GM12878 (cell line): ENCODE measurements around the gene BMAL1. TPM values are rescaled to one million over a fixed set of nuclear protein-coding genes. Genes with fewer than 3 reads are reported as not detected.

Experiments
- ATAC-seq: fragments of 200-7000 bp; cut with Tn5 transposase; 3 replicates; pipeline ENCODE4 v1.9.1; 2020; ENCODE audit warnings: mild to moderate bottlenecking, moderate library complexity
- BruUV-seq: library from RNA; stranded (reverse); fragments of 400-500 nt; replicated peaks from 2 replicates; lab custom pipeline; 2021; lab: Mats Ljungman, UMichigan
- CTCF ChIA-PET: fragments of 300-600 bp; sonication (Branson Sonifier 250); formaldehyde crosslinking; extraction: SDS; loops from one replicate; lab custom pipeline; 2021; ENCODE audit warnings: inconsistent platforms; lab: Yijun Ruan, JAX
- POLR2A ChIA-PET: fragments of 350-600 bp; formaldehyde crosslinking; extraction: SDS; loops from one replicate; lab custom pipeline; 2021; ENCODE audit warnings: inconsistent platforms; lab: Charles Lee
- RAD21 ChIA-PET: fragments of 300-600 bp; sonication (Branson Sonifier 250); formaldehyde crosslinking; loops from one replicate; lab custom pipeline; 2023; ENCODE audit warnings: antibody characterized with exemption; ENCODE audit not compliant: unreplicated experiment; lab: Charles Lee
- SMC1A ChIA-PET: fragments of 300-600 bp; sonication (Branson Sonifier 250); formaldehyde crosslinking; loops from one replicate; lab custom pipeline; 2023; ENCODE audit not compliant: unreplicated experiment, uncharacterized antibody; lab: Charles Lee
- DNase-seq: peaks from one replicate; pipeline ENCODE4 v3.0.0-alpha.2; 2011; ENCODE audit warnings: low read depth, low spot score
- FAIRE-seq: peaks from 3 replicates; lab custom pipeline; 2011; peaks lifted over from hg19 to GRCh38; lab: Jason Lieb, UNC
- H2AFZ ChIP-seq: 2 replicates; pipeline ENCODE4 v1.6.0; 2011; ENCODE audit warnings: low read depth, low read length, control low read depth; ENCODE audit not compliant: control insufficient read depth
- H3K27ac ChIP-seq: 2 replicates; pipeline ENCODE4 v1.5.1; 2011; ENCODE audit warnings: control low read depth; ENCODE audit not compliant: control insufficient read depth, insufficient read depth
- H3K27me3 ChIP-seq, 2 experiments: replicated peaks in 1 of 2; 2 replicates each; pipeline versions ENCODE4 v1.6.0 to v1.6.1; 2011; ENCODE audit warnings: low read length in 1 of 2; ENCODE audit not compliant: control insufficient read depth in 2 of 2, insufficient read depth in 2 of 2
- H3K36me3 ChIP-seq, 2 experiments: 2 replicates each; pipeline ENCODE4 v1.5.1; 2011; ENCODE audit warnings: low read length in 1 of 2; ENCODE audit not compliant: control insufficient read depth in 2 of 2, insufficient read depth in 2 of 2
- H3K4me1 ChIP-seq: 2 replicates; pipeline ENCODE4 v1.6.1; 2011; ENCODE audit warnings: mild to moderate bottlenecking, low read length, moderate library complexity, mixed read lengths; ENCODE audit not compliant: control insufficient read depth, insufficient read depth
- H3K4me2 ChIP-seq: 2 replicates; pipeline ENCODE4 v1.6.0; 2011; ENCODE audit warnings: control low read depth; ENCODE audit not compliant: control insufficient read depth, insufficient read depth
- H3K4me3 ChIP-seq: fragments of 200-600 bp; sonication (generic); 2 replicates; pipeline ENCODE4 v1.5.1; 2016
- H3K79me2 ChIP-seq: 2 replicates; pipeline ENCODE4 v1.6.0; 2011; ENCODE audit warnings: low read length; ENCODE audit not compliant: control insufficient read depth, insufficient read depth
- H3K9ac ChIP-seq: 2 replicates; pipeline ENCODE4 v1.8.0; 2011; ENCODE audit warnings: low read length, control low read depth, mixed read lengths; ENCODE audit not compliant: control insufficient read depth, insufficient read depth
- H3K9me3 ChIP-seq: replicated peaks from 3 replicates; pipeline ENCODE4 v1.5.1; 2011; ENCODE audit warnings: mild to moderate bottlenecking, low read length; ENCODE audit not compliant: control insufficient read depth, insufficient read depth
- H4K20me1 ChIP-seq: 2 replicates; pipeline ENCODE4 v1.6.0; 2011; ENCODE audit not compliant: control insufficient read depth, insufficient read depth
- BCL11A ChIP-seq: IDR thresholded peaks from 2 replicates; pipeline ENCODE4 v1.6.1; 2011; ENCODE audit warnings: low read depth, low read length
- BHLHE40 ChIP-seq, 2 experiments: fragments of 450-650 bp in 1 of 2; IDR thresholded peaks; 2 replicates each; pipeline ENCODE4 v1.6.1; 2011 to 2017; ENCODE audit warnings: low read depth in 2 of 2, borderline replicate concordance in 1 of 2, improper control_type of control experiment in 1 of 2, low read length in 1 of 2, mild to moderate bottlenecking in 1 of 2
- CBX3 ChIP-seq: fragments of 200-600 bp; sonication (generic); IDR thresholded peaks from 2 replicates; pipeline ENCODE4 v1.6.1; 2016; ENCODE audit warnings: low read depth, borderline replicate concordance
- DPF2 ChIP-seq: fragments of 450-650 bp; IDR thresholded peaks from 2 replicates; pipeline ENCODE4 v1.6.1; 2017; ENCODE audit warnings: mild to moderate bottlenecking
- EED ChIP-seq: sonication (generic); IDR thresholded peaks from 2 replicates; pipeline ENCODE4 v1.6.1; 2016; ENCODE audit warnings: antibody characterized with exemption, low read depth
- IKZF1 ChIP-seq: fragments of 450-650 bp; conservative IDR thresholded peaks from 2 replicates; pipeline ENCODE4 v1.6.1; 2017; ENCODE audit warnings: antibody characterized with exemption, mild to moderate bottlenecking
- IKZF2 ChIP-seq, 2 experiments: fragments of 450-650 bp; IDR thresholded peaks; 2 replicates each; pipeline ENCODE4 v1.6.1; 2017; ENCODE audit warnings: mild to moderate bottlenecking in 2 of 2, moderate library complexity in 2 of 2
- KDM1A ChIP-seq: fragments of 200-600 bp; sonication (generic); IDR thresholded peaks from 2 replicates; pipeline ENCODE4 v1.6.1; 2016; ENCODE audit warnings: borderline replicate concordance
- MEF2B ChIP-seq: fragments of 450-650 bp; IDR thresholded peaks from 2 replicates; pipeline ENCODE4 v1.6.1; 2018; ENCODE audit warnings: mild to moderate bottlenecking, moderate library complexity; ENCODE audit not compliant: partially characterized antibody, poor library complexity, severe bottlenecking
- MTA2 ChIP-seq: fragments of 450-650 bp; IDR thresholded peaks from 2 replicates; pipeline ENCODE4 v1.6.1; 2016; ENCODE audit warnings: low read depth, mild to moderate bottlenecking, moderate library complexity
- NR2F1 ChIP-seq: fragments of 450-650 bp; conservative IDR thresholded peaks from 2 replicates; pipeline ENCODE4 v1.6.1; 2017; ENCODE audit warnings: mild to moderate bottlenecking
- POLR2A ChIP-seq: IDR thresholded peaks from 2 replicates; pipeline ENCODE4 v1.6.1; 2011; ENCODE audit warnings: low read depth, mild to moderate bottlenecking, low read length
- TAF1 ChIP-seq: IDR thresholded peaks from 2 replicates; pipeline ENCODE4 v1.6.1; 2011; ENCODE audit warnings: mild to moderate bottlenecking, low read depth, low read length, borderline replicate concordance
- WRNIP1 ChIP-seq: IDR thresholded peaks from 2 replicates; pipeline ENCODE4 v1.6.1; 2011; ENCODE audit warnings: low read depth, low read length, improper control_type of control experiment, borderline replicate concordance
- ZNF207 ChIP-seq: fragments of 450-650 bp; IDR thresholded peaks from 2 replicates; pipeline ENCODE4 v1.6.1; 2014; ENCODE audit warnings: antibody characterized with exemption, mild to moderate bottlenecking, borderline replicate concordance
- ZNF384 ChIP-seq: IDR thresholded peaks from 2 replicates; pipeline ENCODE4 v1.6.1; 2012; ENCODE audit warnings: low read depth, mild to moderate bottlenecking, low read length, improper control_type of control experiment, borderline replicate concordance
- WGBS: methylation state at CpG from one replicate; pipeline ENCODE4 v1.1.6; 2016; ENCODE audit warnings: low lambda C conversion rate; ENCODE audit not compliant: insufficient replicate concordance, insufficient coverage; ENCODE audit errors: missing lambda C conversion rate; 5-methylcytosine and 5-hydroxymethylcytosine counted together
- in situ Hi-C: fragments of 300-500 bp; cut with MboI; formaldehyde crosslinking; loops from 9 replicates; pipeline ENCODE4 v1.14.3; 2018; ENCODE audit warnings: mixed read lengths
- intact Hi-C: fragments of 100-400 bp; cut with micrococcal nuclease; formaldehyde crosslinking; loops from one replicate; pipeline ENCODE4 v1.14.2; 2022; ENCODE audit not compliant: unreplicated experiment
- polyA plus RNA-seq, 11 experiments: library from polyadenylated mRNA; depleted of rRNA in 4 of 11; unstranded in 6 of 11; stranded (reverse) in 5 of 11; fragments of >200 nt; fragmentation: Nextera tagmentation in 4 of 11; fragmentation: Illumina TruSeq in 1 of 11; extraction: Ambion mirVana in 4 of 11; extraction: Trizol in 1 of 11; gene quantifications; 1 replicate in 1 of 11; 2 replicates in 10 of 11; pipeline versions ENCODE4 v1.2.1 to v1.2.3, GENCODE V29; 2011 to 2016; ENCODE audit warnings: inconsistent platforms in 2 of 11, missing spikeins in 2 of 11, low read depth in 1 of 11
- total RNA-seq, 4 experiments: library from RNA; depleted of rRNA in 3 of 4; stranded (reverse); fragments of >200 nt in 3 of 4; fragmentation: Illumina TruSeq in 1 of 4; extraction: Trizol in 1 of 4; gene quantifications; 2 replicates each; pipeline versions ENCODE4 v1.2.1 to v1.2.3, GENCODE V29; 2013 to 2021
- TF ChIP-seq, protein P1 (sequence below): fragments of 450-650 bp; IDR thresholded peaks from 2 replicates; pipeline ENCODE4 v1.6.1; 2014; ENCODE audit warnings: mild to moderate bottlenecking
- TF ChIP-seq, protein P2 (sequence below): fragments of 450-650 bp; formaldehyde crosslinking; IDR thresholded peaks from 2 replicates; pipeline ENCODE4 v1.5.0; 2022; ENCODE audit warnings: mild to moderate bottlenecking, missing genetic modification characterization

Gene BMAL1
- total and polyA plus RNA-seq, 10 of the 15 experiments (the other 5 are each of a cell fraction or from before 2014, with no cell fraction given) = 3.5 to 40.6 (median 13.6) TPM

DNA sequence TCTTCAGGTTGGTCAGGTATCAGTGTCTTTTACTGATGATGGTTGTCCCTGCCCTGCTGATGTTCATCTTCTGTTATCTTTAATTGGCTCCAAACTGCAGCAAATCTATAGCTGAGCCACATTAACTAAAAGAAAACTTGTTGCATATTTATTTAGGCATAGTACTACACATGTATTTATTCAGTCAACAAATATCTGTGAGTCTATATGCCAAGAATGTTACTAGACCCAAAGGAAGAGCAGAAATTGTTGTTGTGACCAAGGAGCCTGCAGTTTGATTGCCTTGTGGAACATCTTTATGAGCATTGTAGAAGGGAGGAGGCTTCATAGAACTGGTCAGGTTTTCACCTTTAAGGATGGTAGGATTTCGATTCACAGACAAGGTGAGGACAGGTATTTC is 10.1 kb downstream of the BMAL1 start (continued):
- TF ChIP-seq TAF1 = no peak
- TF ChIP-seq, protein P1, sequence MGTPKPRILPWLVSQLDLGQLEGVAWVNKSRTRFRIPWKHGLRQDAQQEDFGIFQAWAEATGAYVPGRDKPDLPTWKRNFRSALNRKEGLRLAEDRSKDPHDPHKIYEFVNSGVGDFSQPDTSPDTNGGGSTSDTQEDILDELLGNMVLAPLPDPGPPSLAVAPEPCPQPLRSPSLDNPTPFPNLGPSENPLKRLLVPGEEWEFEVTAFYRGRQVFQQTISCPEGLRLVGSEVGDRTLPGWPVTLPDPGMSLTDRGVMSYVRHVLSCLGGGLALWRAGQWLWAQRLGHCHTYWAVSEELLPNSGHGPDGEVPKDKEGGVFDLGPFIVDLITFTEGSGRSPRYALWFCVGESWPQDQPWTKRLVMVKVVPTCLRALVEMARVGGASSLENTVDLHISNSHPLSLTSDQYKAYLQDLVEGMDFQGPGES = no peak

DNA sequence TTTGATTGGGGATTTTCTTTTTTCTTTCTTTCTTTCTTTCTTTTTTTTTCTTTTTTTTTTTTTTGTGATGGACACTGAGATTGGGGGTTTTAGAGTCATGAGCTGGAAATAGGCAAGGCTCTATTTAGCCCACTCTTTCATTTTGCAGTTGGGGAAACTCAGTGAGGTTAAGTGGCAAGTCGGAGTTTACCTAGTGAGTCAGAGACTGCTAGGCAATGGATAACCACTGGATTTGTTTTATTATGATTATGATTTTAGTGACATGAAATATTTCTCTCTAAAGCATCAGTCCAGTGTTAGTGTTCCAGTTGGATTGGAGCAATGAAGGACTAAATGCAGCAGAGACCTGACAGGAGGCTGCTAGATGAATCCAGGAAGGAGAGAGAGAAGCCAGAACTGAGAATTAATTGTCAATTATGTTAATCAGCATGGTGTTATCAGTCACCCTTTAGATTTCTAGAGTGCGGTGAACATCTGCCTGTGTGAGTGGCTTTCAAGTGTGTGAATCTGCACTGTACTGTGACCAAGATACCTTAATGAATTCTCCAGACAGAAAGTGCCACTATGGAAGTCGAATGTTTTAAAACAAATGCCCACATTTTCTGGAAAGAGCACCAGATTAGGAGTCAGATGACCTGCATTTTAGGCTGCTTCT is 10.9 kb downstream of the BMAL1 start:
- H3K4me2 ChIP-seq = no peak overlapping the region
- H3K9me3 ChIP-seq = no peaks in the 10 kb centered on the region
- no peak overlapping the region for H2AFZ ChIP-seq
- H3K4me3 ChIP-seq = no peak overlapping the region
- H3K36me3 ChIP-seq = no peaks in the 10 kb centered on the region
- no peak overlapping the region for H3K9ac ChIP-seq
- SMC1A ChIA-PET = interaction anchor here (0.7 to 6.4 kb wide), 11 partner anchors 8 to 55 kb away, joined by 3 to 85 read pairs (median 4); no protein-coding TSS in a partner anchor
- POLR2A ChIA-PET = interaction anchor here (1.0 to 3.2 kb wide), 8 partner anchors 9 to 174 kb away, joined by 3 to 23 read pairs (median 6); partner anchors contain the start of gene BTBD10
- intact Hi-C loops (no loop called here), in situ Hi-C loops (loop anchor here (5.0 kb wide), 1 partner anchor 44 kb away; no protein-coding TSS in a partner anchor)
- no peaks in the 10 kb centered on the region for H3K27me3 ChIP-seq
- CTCF ChIA-PET = interaction anchor here (0.6 to 5.7 kb wide), 7 partner anchors 8 to 55 kb away, joined by 3 to 69 read pairs (median 4); no protein-coding TSS in a partner anchor
- ATAC-seq (peak; percentile 65), DNase-seq (no peak), FAIRE-seq (no peak)
- BruUV-seq = no TSS peak
- RAD21 ChIA-PET = interaction anchor here (0.6 to 4.6 kb wide), 5 partner anchors 9 to 1036 kb away, joined by 3 to 44 read pairs (median 20); no protein-coding TSS in a partner anchor
- peaks cover 3% of the 10 kb centered on the region; the same call in 1 of the 2 replicates for H3K4me1 ChIP-seq
- peaks cover 43% of the 10 kb centered on the region for H3K79me2 ChIP-seq
- H3K27ac ChIP-seq = no peak overlapping the region
- WGBS = 0% methylated on average over 3 of the region's 3 CpGs
- H4K20me1 ChIP-seq = no peaks in the 10 kb centered on the region; the same call in none of the 2 replicates
- peak; percentile 96 for TF ChIP-seq MTA2
- peak; percentile 51; the same call in 1 of the 2 replicates for TF ChIP-seq NR2F1
- TF ChIP-seq ZNF384 = peak; percentile 35; the same call in 1 of the 2 replicates
- no peak for TF ChIP-seq ZNF207
- no peak for TF ChIP-seq KDM1A
- peak; percentile 33 for TF ChIP-seq MEF2B
- peak; percentile 88 for TF ChIP-seq DPF2
- peak in 1 of 2 experiments; percentile 46; a peak in 2 of 4 replicates for TF ChIP-seq BHLHE40 (IDR thresholded peaks at IDR 0.05; ENCODE audit: borderline replicate concordance in 1 of 2, low read depth in 2 of 2, low read length in 1 of 2)
- 0 out of 2 replicates have a peak, but pooled peaks have one; percentile 8 for TF ChIP-seq EED
- TF ChIP-seq IKZF1 = peak; percentile 69
- no peak for TF ChIP-seq CBX3
- no peak for TF ChIP-seq POLR2A
- peak; percentile 55 to 56; a peak in 2 of 4 replicates for TF ChIP-seq IKZF2 (IDR thresholded peaks at IDR 0.05)
- peak; percentile 58; the same call in 1 of the 2 replicates for TF ChIP-seq BCL11A
- no peak for TF ChIP-seq WRNIP1
- TF ChIP-seq, protein P2, sequence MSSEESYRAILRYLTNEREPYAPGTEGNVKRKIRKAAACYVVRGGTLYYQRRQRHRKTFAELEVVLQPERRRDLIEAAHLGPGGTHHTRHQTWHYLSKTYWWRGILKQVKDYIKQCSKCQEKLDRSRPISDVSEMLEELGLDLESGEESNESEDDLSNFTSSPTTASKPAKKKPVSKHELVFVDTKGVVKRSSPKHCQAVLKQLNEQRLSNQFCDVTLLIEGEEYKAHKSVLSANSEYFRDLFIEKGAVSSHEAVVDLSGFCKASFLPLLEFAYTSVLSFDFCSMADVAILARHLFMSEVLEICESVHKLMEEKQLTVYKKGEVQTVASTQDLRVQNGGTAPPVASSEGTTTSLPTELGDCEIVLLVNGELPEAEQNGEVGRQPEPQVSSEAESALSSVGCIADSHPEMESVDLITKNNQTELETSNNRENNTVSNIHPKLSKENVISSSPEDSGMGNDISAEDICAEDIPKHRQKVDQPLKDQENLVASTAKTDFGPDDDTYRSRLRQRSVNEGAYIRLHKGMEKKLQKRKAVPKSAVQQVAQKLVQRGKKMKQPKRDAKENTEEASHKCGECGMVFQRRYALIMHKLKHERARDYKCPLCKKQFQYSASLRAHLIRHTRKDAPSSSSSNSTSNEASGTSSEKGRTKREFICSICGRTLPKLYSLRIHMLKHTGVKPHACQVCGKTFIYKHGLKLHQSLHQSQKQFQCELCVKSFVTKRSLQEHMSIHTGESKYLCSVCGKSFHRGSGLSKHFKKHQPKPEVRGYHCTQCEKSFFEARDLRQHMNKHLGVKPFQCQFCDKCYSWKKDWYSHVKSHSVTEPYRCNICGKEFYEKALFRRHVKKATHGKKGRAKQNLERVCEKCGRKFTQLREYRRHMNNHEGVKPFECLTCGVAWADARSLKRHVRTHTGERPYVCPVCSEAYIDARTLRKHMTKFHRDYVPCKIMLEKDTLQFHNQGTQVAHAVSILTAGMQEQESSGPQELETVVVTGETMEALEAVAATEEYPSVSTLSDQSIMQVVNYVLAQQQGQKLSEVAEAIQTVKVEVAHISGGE (CRISPR knock-in tag) = no peak
